K562 (cell line): ENCODE data around the gene FANCG. TPM values are rescaled to one million over a fixed set of nuclear protein-coding genes. Genes with fewer than 3 reads are reported as not detected.

Experiments used
- BRCA1 ChIP-seq, 2 experiments: fragments of 450-650 bp in 1 of 2; sonication (generic) in 1 of 2; formaldehyde crosslinking in 1 of 2; IDR thresholded peaks; 2 replicates each; pipeline versions ENCODE4 v1.5.0 to v1.6.1; 2017 to 2020; ENCODE audit warnings: mild to moderate bottlenecking in 1 of 2, missing genetic modification reagents in 1 of 2
- CREBBP ChIP-seq: IDR thresholded peaks from one replicate; pipeline ENCODE4 v1.6.1; 2012; ENCODE audit warnings: low read depth, mild to moderate bottlenecking, control low read depth, inconsistent platforms, low read length
- CSDE1 ChIP-seq, 2 experiments: fragments of 450-650 bp; IDR thresholded peaks; 2 replicates each; pipeline ENCODE4 v1.6.1; 2016; ENCODE audit warnings: mild to moderate bottlenecking in 1 of 2
- CTCF ChIP-seq, 3 experiments: IDR thresholded peaks in 2 of 3; conservative IDR thresholded peaks in 1 of 3; 2 replicates each; pipeline ENCODE4 v1.5.1; 2011 to 2012; ENCODE audit warnings: low read length in 3 of 3, mild to moderate bottlenecking in 3 of 3, control low read depth in 2 of 3, improper control_type of control experiment in 1 of 3, inconsistent platforms in 1 of 3, low read depth in 1 of 3, mixed read lengths in 1 of 3, moderate library complexity in 1 of 3; ENCODE audit not compliant: insufficient read depth in 2 of 3
- DNMT1 ChIP-seq: fragments of 450-650 bp; IDR thresholded peaks from 2 replicates; pipeline ENCODE4 v1.6.1; 2016; ENCODE audit warnings: antibody characterized with exemption, mild to moderate bottlenecking
- EGR1 ChIP-seq: fragments of 450-650 bp; conservative IDR thresholded peaks from 2 replicates; pipeline ENCODE4 v1.6.1; 2017; ENCODE audit warnings: mild to moderate bottlenecking
- ELF2 ChIP-seq: fragments of 250-450 bp; sonication (Bioruptor Pico); IDR thresholded peaks from 2 replicates; pipeline ENCODE4 v1.5.0; 2021; ENCODE audit warnings: mild to moderate bottlenecking
- FOXK1 ChIP-seq: sonication (generic); formaldehyde crosslinking; IDR thresholded peaks from 2 replicates; pipeline ENCODE4 v1.8.0; 2022; ENCODE audit warnings: missing genetic modification reagents, mild to moderate bottlenecking, borderline replicate concordance
- FOXK2 ChIP-seq, 2 experiments: fragments of 450-650 bp; IDR thresholded peaks in 1 of 2; conservative IDR thresholded peaks in 1 of 2; 2 replicates each; pipeline ENCODE4 v1.6.1; 2016; ENCODE audit warnings: low read depth in 2 of 2, mild to moderate bottlenecking in 1 of 2
- GTF2E2 ChIP-seq: fragments of 200-800 bp; sonication (Bioruptor generic); IDR thresholded peaks from 2 replicates; pipeline ENCODE4 v1.6.1; 2016; ENCODE audit warnings: missing genetic modification characterization, missing compliant biosample characterization
- PCBP2 ChIP-seq: fragments of 200-400 bp; formaldehyde crosslinking; IDR thresholded peaks from 2 replicates; pipeline ENCODE4 v1.6.1; 2018; ENCODE audit warnings: low read length, low read depth, mild to moderate bottlenecking, moderate library complexity; ENCODE audit not compliant: poor library complexity, severe bottlenecking
- SP1 ChIP-seq: sonication (generic); formaldehyde crosslinking; IDR thresholded peaks from 2 replicates; pipeline ENCODE4 v1.8.1; 2022; ENCODE audit warnings: mild to moderate bottlenecking, missing genetic modification reagents
- ZBTB33 ChIP-seq: sonication (generic); formaldehyde crosslinking; IDR thresholded peaks from 2 replicates; pipeline ENCODE4 v1.8.1; 2023; ENCODE audit warnings: mild to moderate bottlenecking, missing genetic modification reagents
- ZBTB34 ChIP-seq: fragments of 250-450 bp; sonication (Bioruptor Pico); IDR thresholded peaks from 2 replicates; pipeline ENCODE4 v1.8.0; 2021; ENCODE audit warnings: mild to moderate bottlenecking, moderate library complexity
- ZBTB8A ChIP-seq: fragments of 450-650 bp; IDR thresholded peaks from 2 replicates; pipeline ENCODE4 v1.6.1; 2018; ENCODE audit warnings: mild to moderate bottlenecking, moderate library complexity; ENCODE audit not compliant: partially characterized antibody
- ZNF699 ChIP-seq: fragments of 250-450 bp; sonication (Bioruptor Pico); IDR thresholded peaks from 2 replicates; pipeline ENCODE4 v1.8.0; 2021; ENCODE audit warnings: mild to moderate bottlenecking, moderate library complexity; ENCODE audit not compliant: insufficient replicate concordance
- polyA plus RNA-seq, 8 experiments: library from polyadenylated mRNA; depleted of rRNA in 4 of 8; stranded (reverse) in 5 of 8; unstranded in 3 of 8; fragments of >200 nt; fragmentation: Nextera tagmentation in 2 of 8; fragmentation: Illumina TruSeq in 1 of 8; extraction: Ambion mirVana in 2 of 8; extraction: Trizol in 1 of 8; gene quantifications; 2 replicates each; pipeline versions ENCODE4 v1.2.1 to v1.2.3, GENCODE V29; 2011 to 2014; ENCODE audit warnings: inconsistent platforms in 1 of 8, missing spikeins in 1 of 8
- total RNA-seq, 7 experiments: library from RNA; depleted of rRNA in 6 of 7; stranded (reverse); fragments of >200 nt in 6 of 7; fragmentation: Illumina TruSeq in 2 of 7; extraction: Trizol in 2 of 7; gene quantifications; 2 replicates each; pipeline versions ENCODE4 v1.2.1 to v1.2.3, GENCODE V29; 2011 to 2021; ENCODE audit warnings: low replicate concordance in 1 of 7
- TF ChIP-seq, protein P1 (sequence below): fragments of 450-650 bp; IDR thresholded peaks from 2 replicates; pipeline ENCODE4 v1.6.1; 2017; ENCODE audit warnings: antibody characterized with exemption
- TF ChIP-seq, protein P2 (sequence below): fragments of 450-650 bp; IDR thresholded peaks from one replicate; pipeline ENCODE4 v1.6.1; 2018; ENCODE audit warnings: mild to moderate bottlenecking, moderate library complexity; ENCODE audit not compliant: partially characterized antibody

The FANCG gene
- total and polyA plus RNA-seq, 9 of the 15 experiments (the other 6 are each of a cell fraction or from before 2014, with no cell fraction given): 7.5 to 43.9 (median 31.0) TPM

GRCh38 chr9:35102769-35103659 lies 23.3 kb upstream of the FANCG start, which contains the start of gene STOML2 (continued):
- TF ChIP-seq ZBTB34 (CRISPR knock-in tag) (no peak), FOXK2 (conservative IDR thresholded peaks at IDR 0.05 in 1 of 2, IDR thresholded peaks at IDR 0.05 in 1 of 2; ENCODE audit: low read depth in 2 of 2) (peak; percentile 68; a peak in 3 of 4 replicates), PCBP2 (no peak), BRCA1 (IDR thresholded peaks at IDR 0.05) (no peak), BRCA1 (CRISPR knock-in tag; IDR thresholded peaks at IDR 0.05) (no peak), CTCF (IDR thresholded peaks at IDR 0.05 in 2 of 3, conservative IDR thresholded peaks at IDR 0.05 in 1 of 3; ENCODE audit: insufficient read depth in 2 of 3, low read depth in 1 of 3, low read length in 3 of 3) (no peak), ZBTB33 (no peak), ZBTB8A (no peak), CSDE1 (IDR thresholded peaks at IDR 0.05) (peak in 1 of 2 experiments; percentile 94; a peak in 2 of 4 replicates), GTF2E2 (tag) (peak; percentile 75; the same call in 1 of the 2 replicates), FOXK1 (CRISPR knock-in tag) (no peak), ELF2 (CRISPR knock-in tag) (no peak), CREBBP (no peak), ZNF699 (CRISPR knock-in tag) (no peak), DNMT1 (no peak), SP1 (CRISPR knock-in tag) (peak; percentile 63), EGR1 (peak; percentile 77)
- TF ChIP-seq, protein P1, sequence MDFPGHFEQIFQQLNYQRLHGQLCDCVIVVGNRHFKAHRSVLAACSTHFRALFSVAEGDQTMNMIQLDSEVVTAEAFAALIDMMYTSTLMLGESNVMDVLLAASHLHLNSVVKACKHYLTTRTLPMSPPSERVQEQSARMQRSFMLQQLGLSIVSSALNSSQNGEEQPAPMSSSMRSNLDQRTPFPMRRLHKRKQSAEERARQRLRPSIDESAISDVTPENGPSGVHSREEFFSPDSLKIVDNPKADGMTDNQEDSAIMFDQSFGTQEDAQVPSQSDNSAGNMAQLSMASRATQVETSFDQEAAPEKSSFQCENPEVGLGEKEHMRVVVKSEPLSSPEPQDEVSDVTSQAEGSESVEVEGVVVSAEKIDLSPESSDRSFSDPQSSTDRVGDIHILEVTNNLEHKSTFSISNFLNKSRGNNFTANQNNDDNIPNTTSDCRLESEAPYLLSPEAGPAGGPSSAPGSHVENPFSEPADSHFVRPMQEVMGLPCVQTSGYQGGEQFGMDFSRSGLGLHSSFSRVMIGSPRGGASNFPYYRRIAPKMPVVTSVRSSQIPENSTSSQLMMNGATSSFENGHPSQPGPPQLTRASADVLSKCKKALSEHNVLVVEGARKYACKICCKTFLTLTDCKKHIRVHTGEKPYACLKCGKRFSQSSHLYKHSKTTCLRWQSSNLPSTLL: no peak
- TF ChIP-seq, protein P2, sequence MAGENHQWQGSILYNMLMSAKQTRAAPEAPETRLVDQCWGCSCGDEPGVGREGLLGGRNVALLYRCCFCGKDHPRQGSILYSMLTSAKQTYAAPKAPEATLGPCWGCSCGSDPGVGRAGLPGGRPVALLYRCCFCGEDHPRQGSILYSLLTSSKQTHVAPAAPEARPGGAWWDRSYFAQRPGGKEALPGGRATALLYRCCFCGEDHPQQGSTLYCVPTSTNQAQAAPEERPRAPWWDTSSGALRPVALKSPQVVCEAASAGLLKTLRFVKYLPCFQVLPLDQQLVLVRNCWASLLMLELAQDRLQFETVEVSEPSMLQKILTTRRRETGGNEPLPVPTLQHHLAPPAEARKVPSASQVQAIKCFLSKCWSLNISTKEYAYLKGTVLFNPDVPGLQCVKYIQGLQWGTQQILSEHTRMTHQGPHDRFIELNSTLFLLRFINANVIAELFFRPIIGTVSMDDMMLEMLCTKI: no peak
